ENCODE results near the gene CSPG4. TPM values are rescaled to one million over a fixed set of nuclear protein-coding genes. Genes with fewer than 3 reads are reported as not detected.

CSPG4 gene
- total RNA-seq, 1 experiment from 2014 or later = 17.5 TPM

DNA sequence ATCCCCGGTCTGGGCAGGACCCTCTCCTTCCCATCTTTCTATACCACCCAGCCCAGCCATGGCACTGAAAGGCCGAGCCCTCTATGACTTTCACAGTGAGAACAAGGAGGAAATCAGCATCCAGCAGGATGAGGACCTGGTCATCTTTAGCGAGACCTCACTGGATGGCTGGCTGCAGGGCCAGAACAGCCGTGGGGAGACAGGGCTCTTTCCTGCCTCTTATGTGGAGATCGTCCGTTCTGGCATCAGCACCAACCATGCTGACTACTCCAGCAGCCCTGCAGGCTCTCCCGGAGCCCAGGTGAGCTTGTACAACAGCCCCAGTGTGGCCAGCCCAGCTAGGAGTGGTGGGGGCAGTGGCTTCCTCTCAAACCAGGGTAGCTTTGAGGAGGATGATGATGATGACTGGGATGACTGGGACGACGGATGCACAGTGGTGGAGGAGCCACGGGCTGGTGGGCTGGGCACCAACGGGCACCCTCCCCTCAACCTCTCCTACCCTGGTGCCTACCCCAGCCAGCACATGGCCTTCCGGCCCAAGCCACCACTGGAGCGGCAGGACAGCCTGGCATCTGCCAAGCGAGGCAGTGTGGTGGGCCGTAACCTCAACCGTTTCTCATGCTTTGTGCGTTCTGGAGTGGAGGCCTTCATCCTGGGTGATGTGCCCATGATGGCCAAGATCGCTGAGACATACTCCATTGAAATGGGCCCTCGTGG lies 63.4 kb downstream of the CSPG4 start:
- in situ Hi-C loops (cut with HindIII; ENCODE audit: low pct_unique_long_range_greater_than_20kb, low sequenced_read_pairs) = no loop called here
- ChIA-PET CTCF (interaction anchor here (0.5 to 0.6 kb wide), 2 partner anchors 8 to 80 kb away, joined by 3 to 6 read pairs; no protein-coding TSS in a partner anchor), POLR2A (no interaction called here)
- Histone ChIP-seq H3K27ac (ENCODE audit: low read length) (peak overlapping the region; percentile 81), H3K4me1 (ENCODE audit: control insufficient read depth, insufficient read depth, low read length) (peaks cover 31% of the 10 kb centered on the region), H3K9me3 (ENCODE audit: control insufficient read depth, insufficient read depth, low read depth, low read length) (no peaks in the 10 kb centered on the region), H3K36me3 (ENCODE audit: control insufficient read depth, insufficient read depth, low read length) (no peaks in the 10 kb centered on the region), H3K27me3 (ENCODE audit: control insufficient read depth, insufficient read depth, low read length) (no peaks in the 10 kb centered on the region), H3K4me3 (ENCODE audit: low read depth in 2 of 2, low read length in 2 of 2) (peak overlapping the region; percentile 76 to 80)
- no TSS peak for BruUV-seq (replicated peaks)
- TF ChIP-seq TCF7L2 (IDR thresholded peaks at IDR 0.05; ENCODE audit: low read depth, low read length) (no peak), POLR2AphosphoS5 (IDR thresholded peaks at IDR 0.05; ENCODE audit: low read depth, low read length) (no peak)
- TF ChIP-seq, protein P1, sequence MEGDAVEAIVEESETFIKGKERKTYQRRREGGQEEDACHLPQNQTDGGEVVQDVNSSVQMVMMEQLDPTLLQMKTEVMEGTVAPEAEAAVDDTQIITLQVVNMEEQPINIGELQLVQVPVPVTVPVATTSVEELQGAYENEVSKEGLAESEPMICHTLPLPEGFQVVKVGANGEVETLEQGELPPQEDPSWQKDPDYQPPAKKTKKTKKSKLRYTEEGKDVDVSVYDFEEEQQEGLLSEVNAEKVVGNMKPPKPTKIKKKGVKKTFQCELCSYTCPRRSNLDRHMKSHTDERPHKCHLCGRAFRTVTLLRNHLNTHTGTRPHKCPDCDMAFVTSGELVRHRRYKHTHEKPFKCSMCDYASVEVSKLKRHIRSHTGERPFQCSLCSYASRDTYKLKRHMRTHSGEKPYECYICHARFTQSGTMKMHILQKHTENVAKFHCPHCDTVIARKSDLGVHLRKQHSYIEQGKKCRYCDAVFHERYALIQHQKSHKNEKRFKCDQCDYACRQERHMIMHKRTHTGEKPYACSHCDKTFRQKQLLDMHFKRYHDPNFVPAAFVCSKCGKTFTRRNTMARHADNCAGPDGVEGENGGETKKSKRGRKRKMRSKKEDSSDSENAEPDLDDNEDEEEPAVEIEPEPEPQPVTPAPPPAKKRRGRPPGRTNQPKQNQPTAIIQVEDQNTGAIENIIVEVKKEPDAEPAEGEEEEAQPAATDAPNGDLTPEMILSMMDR (IDR thresholded peaks at IDR 0.05) = no peak
- no peak for ATAC-seq
- intact Hi-C loops (cut with micrococcal nuclease; ENCODE audit: unreplicated experiment) = no loop called here
- DNase-seq (ENCODE audit: low read depth, low spot score) = no peak

DNA sequence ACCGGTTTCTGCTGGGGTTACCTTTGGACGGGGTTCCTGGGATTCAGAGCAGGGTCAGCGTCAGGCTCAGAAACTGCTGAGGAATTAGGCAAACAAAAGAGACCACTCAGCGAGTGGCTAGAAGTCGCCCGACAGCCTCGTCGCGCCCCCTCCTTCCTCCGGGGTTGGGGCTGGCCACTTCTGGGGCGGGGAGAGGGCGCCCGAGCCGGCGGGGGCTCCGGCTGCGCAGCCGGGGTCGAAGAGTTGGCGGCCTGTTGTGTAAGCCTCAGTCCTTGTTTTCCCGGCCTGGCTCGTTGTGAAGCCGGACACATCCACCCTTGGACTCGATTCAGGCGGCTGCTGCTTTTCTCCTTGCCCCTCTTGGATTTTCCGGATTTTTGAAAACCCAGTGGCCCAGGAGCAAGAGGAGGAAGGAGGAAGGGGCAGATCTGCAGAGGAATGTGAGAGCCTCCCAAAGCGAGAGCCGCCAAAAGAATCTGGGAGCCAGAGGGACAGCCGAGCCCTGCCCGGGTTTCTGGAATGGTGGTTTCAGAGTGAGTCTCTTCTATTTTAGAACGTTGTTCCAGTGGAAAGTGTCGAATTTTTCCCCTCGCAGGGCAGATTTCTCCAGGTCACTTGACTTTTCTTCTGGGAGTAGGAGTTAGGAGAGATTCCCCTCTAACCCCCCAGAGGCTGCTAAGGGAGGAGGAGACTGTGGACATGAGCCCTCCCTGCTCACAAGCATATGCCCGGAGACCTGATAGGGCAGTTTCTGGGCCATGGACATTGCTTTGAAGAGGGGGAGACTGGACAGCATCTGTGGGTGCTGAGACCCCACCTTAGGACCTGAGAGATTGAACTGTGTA lies 64.3 kb downstream of the CSPG4 start:
- DNase-seq (ENCODE audit: low read depth, low spot score) = no peak
- Histone ChIP-seq H3K36me3 (ENCODE audit: control insufficient read depth, insufficient read depth, low read length) (no peaks in the 10 kb centered on the region), H3K9me3 (ENCODE audit: control insufficient read depth, insufficient read depth, low read depth, low read length) (no peaks in the 10 kb centered on the region), H3K4me1 (ENCODE audit: control insufficient read depth, insufficient read depth, low read length) (peaks cover 31% of the 10 kb centered on the region), H3K27me3 (ENCODE audit: control insufficient read depth, insufficient read depth, low read length) (no peaks in the 10 kb centered on the region), H3K4me3 (ENCODE audit: low read depth in 2 of 2, low read length in 2 of 2) (peak overlapping the region; percentile 76 to 80), H3K27ac (ENCODE audit: low read length) (peak overlapping the region; percentile 81)
- in situ Hi-C loops (cut with HindIII; ENCODE audit: low pct_unique_long_range_greater_than_20kb, low sequenced_read_pairs) (no loop called here), intact Hi-C loops (cut with micrococcal nuclease; ENCODE audit: unreplicated experiment) (no loop called here)
- TF ChIP-seq SIN3A (IDR thresholded peaks at IDR 0.05; ENCODE audit: borderline replicate concordance, insufficient read depth, low read depth, low read length) = 0 out of 2 replicates have a peak, but pooled peaks have one; percentile 18
- TF ChIP-seq, protein P1 (IDR thresholded peaks at IDR 0.05) = no peak
- no peak for TF ChIP-seq POLR2AphosphoS5 (IDR thresholded peaks at IDR 0.05; ENCODE audit: low read depth, low read length)
- TF ChIP-seq, protein P2, sequence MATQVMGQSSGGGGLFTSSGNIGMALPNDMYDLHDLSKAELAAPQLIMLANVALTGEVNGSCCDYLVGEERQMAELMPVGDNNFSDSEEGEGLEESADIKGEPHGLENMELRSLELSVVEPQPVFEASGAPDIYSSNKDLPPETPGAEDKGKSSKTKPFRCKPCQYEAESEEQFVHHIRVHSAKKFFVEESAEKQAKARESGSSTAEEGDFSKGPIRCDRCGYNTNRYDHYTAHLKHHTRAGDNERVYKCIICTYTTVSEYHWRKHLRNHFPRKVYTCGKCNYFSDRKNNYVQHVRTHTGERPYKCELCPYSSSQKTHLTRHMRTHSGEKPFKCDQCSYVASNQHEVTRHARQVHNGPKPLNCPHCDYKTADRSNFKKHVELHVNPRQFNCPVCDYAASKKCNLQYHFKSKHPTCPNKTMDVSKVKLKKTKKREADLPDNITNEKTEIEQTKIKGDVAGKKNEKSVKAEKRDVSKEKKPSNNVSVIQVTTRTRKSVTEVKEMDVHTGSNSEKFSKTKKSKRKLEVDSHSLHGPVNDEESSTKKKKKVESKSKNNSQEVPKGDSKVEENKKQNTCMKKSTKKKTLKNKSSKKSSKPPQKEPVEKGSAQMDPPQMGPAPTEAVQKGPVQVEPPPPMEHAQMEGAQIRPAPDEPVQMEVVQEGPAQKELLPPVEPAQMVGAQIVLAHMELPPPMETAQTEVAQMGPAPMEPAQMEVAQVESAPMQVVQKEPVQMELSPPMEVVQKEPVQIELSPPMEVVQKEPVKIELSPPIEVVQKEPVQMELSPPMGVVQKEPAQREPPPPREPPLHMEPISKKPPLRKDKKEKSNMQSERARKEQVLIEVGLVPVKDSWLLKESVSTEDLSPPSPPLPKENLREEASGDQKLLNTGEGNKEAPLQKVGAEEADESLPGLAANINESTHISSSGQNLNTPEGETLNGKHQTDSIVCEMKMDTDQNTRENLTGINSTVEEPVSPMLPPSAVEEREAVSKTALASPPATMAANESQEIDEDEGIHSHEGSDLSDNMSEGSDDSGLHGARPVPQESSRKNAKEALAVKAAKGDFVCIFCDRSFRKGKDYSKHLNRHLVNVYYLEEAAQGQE (IDR thresholded peaks at IDR 0.05; ENCODE audit: insufficient read depth in 1 of 2, low read depth in 2 of 2, low read length in 1 of 2) = no peak
- no peak for TF ChIP-seq TCF7L2 (IDR thresholded peaks at IDR 0.05; ENCODE audit: low read depth, low read length)
- peak; percentile 26 for ATAC-seq
- ChIA-PET POLR2A (interaction anchor here (0.5 kb wide), 1 partner anchor 193 kb away, joined by 6 read pairs; no protein-coding TSS in a partner anchor), CTCF (interaction anchor here (0.5 to 1.4 kb wide), 7 partner anchors 8 to 280 kb away, joined by 3 to 14 read pairs (median 9); partner anchors contain the start of genes MAN2C1 and PTPN9)
- BruUV-seq (replicated peaks) = TSS peak; percentile 70

Measured in Panc1 (cell line).